NCI-H2171 treated with DMSO at 0.1 percent for 48 hours (cell line): ENCODE data around the gene ATP4A.
"Not testable (repeated sequence)": the region's sequence is repeated elsewhere in the genome, so short reads cannot be mapped to it uniquely, and the experiment has no call there.

ENCODE experiments used
- DNase-seq: peaks from one replicate; lab custom pipeline; 2025; lab: John Stamatoyannopoulos, UW

Gene ATP4A

GRCh38 chr19:35563207-35563829 lies at the start of gene ATP4A:
Gene ATP4A (minus strand): TSS chr19:35563658. CDS start chr19:35563629, 29 bp downstream.
- DNase-seq = no peak

DNA sequence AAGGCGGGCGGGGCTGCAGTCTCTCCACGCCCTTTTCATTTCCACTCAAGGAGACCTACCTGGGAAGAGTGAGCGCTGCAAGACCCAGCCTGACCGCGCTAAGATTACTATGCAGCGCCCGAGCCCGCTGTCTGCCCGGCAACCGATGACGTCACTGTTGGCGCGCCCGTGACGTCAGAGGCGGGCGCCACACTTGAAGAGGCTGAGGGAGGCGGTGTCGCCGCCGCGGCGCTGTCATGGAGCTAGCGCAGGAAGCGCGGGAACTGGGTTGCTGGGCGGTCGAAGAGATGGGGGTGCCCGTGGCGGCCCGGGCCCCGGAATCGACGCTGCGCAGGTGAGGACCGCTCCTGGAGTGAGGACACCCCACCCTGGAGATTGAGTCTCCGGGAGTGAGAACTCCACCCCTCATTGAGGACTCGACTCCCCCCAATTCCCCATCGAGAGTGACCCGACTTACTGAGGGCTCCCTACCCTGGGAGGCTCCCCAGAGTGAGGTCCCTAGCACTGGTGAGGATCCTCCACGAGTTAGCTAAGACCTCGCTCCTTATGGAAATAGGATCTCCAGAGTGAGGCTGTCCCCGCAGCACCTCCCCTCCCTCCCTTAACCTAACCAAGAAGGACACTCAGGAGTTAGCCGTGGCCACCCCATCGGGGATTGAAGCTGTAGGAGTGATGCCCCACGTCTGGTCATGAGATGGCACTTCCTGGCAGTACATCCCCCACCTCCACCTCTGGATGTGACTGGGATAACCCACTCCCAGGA lies 49.3 kb upstream of the ATP4A start, which contains the start of gene HAUS5:
TSS of gene HAUS5 (plus strand) at position 177 of the 763 bp plus-strand sequence. CDS start at position 237, 60 bp downstream.
- DNase-seq = peak; percentile 92

- DNase-seq = no peak
Measured at GRCh38 chr19:35612224-35612558, 48.7 kb upstream of the ATP4A start.

- no peak for DNase-seq
Measured at GRCh38 chr19:35609851-35610353, 46.4 kb upstream of the ATP4A start.

DNA sequence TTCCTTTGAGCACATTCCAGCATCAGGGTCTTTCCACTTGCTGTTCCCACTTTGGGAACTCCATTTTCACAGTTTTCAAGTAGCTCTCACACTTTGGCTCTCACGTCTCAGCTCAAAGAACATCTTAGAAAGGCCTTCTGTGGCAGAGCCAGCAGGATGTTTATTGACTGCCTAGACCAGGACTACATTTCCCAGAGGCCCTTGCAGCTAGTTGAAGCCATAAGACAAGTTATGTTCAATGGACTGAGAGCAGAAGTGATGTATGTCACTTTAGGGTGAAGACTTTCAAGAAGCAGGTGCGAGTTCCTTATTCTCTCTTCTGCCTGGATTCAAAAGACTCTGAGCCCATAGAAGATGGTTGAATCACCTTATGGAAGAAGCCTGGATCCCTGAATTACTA lies 44.8 kb upstream of the ATP4A start:
- no peak for DNase-seq

- no peak for DNase-seq
Measured at GRCh38 chr19:35607661-35608060, 44.2 kb upstream of the ATP4A start.

DNA sequence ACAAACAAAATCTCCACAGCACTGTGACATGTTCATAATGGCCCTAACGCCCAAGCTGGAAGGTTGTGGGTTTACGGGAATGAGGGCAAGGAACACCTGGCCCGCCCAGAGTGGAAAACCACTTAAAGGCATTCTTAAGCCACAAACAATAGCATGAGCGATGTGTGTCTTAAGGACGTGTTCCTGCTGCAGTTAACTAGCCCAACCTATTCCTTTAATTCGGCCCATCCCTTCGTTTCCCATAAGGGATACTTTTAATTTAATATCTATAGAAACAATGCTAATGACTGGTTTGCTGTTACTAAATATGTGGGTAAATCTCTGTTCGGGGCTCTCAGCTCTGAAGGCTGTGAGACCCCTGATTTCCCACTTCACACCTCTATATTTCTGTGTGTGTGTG lies 43.7 kb upstream of the ATP4A start:
- DNase-seq = not testable (repeated sequence)

GRCh38 chr19:35604436-35604835 lies 41.0 kb upstream of the ATP4A start:
- DNase-seq = not testable (repeated sequence)

GRCh38 chr19:35601971-35602370 lies 38.5 kb upstream of the ATP4A start:
- DNase-seq = no peak

DNA sequence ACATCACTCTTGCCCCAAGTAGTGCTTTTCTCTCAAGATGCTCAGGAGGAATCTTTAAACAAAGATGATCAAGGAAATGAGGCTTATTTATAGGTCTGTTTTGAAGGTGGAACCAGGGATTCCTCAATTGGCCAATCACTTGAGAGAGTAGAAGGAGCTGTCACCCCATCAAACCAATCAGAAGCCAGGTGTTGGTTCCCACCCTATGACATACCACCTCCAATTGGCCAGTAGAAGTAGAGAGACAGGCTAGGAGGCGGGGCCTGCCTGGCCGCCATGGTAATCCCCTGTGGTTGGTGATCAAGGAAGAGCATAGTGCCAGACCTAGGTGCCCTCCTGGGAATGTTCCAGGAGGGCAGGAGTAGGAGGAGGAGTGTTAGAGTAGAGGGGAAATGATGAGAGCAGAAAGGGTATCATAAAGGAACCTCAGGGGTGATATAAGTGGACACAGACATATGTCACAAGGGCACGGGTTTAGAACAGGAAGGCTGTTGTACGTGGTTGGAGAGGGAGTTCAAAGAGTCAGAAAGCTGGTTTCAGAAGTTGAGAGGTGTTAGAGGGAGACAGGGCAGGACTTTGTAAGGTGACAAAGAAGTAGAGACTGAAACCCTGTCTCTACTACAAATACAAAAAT lies 33.0 kb upstream of the ATP4A start:
- peak; percentile 18 for DNase-seq

DNA sequence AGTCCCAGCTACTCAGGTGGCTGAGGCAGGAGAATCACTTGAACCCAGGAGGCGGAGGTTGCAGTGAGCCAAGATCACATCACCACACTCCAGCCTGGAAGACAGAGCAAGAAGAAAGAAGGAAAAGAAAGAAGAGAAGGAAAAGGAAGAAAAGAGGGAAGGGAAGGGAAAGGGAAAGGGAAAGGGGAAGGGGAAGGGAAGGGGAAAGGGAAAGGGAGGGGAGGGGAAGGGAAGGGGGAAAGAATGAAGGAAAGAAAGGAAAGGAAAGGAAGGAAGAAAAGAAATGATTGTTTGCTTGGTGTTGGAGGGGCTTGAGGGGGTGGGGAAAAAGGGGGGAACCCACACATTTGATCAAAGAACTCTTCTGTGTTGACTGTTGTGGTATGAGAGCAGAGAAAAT lies 32.5 kb upstream of the ATP4A start:
- no peak for DNase-seq

DNA sequence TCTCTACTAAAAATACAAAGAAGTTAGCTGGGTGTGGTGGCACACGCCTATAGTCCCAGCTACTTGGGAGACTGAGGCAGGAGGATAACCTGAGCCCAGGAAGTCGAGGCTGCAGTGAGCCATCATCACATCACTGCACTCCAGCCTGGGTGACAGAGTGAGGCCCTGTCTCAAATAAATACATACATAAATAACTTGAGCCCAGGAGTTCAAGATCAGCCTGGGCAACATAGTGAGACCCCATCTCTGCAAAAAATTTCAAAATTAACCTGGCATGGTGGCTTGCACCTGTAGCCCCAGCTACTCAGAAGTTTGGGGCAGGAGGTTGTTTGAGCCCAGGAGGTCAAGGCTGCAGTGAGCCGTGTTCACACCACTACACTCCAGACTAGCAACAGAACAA lies 31.6 kb upstream of the ATP4A start:
- not testable (repeated sequence) for DNase-seq

GRCh38 chr19:35592226-35592625 lies 28.8 kb upstream of the ATP4A start:
- DNase-seq = no peak

GRCh38 chr19:35590875-35591274 lies 27.4 kb upstream of the ATP4A start:
- DNase-seq = no peak

DNA sequence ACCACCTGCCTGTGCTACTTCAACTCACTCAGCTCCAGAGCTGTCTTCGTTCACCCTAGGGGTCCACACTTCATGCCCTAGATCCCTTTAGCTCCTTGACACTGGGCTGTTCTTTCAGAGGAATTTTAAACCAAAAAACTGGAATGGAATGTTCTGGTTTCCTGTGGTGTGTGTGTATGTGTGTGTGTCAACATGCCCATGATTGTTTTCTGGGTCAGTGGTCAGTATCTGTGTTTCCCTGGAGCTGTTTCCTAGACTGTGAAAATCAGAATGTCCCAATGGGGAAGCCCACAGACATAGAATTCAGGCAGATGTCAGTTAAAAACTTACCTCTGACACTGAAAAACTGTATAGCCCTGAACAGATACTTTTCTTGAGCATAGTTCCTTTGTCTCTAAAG lies 23.9 kb upstream of the ATP4A start:
- DNase-seq = no peak

GRCh38 chr19:35585848-35586247 lies 22.4 kb upstream of the ATP4A start, which contains the start of gene PMIS2:
Gene PMIS2 (plus strand): TSS chr19:35586173. CDS start chr19:35586260, 87 bp downstream.
- no peak for DNase-seq

GRCh38 chr19:35582760-35583159 lies 19.3 kb upstream of the ATP4A start:
- no peak for DNase-seq

DNA sequence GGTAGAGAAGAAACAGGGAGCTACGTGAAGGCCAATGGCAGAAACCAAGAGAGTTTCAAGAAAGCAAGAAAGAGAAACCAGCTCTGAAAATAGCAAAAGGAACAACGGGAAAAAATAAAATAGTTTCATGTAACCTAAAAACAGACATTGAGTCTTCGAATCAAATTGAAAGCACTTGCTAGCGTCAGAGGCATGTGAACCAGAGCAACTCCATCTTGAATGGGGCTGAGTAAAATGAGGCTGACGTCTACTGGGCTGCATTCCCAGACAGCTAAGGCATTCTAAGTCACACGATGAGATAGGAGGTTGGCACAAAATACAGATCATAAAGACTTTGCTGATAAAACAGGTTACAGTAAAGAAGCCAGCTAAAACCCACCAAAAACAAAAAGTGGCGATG lies 15.2 kb upstream of the ATP4A start:
- no peak for DNase-seq

DNA sequence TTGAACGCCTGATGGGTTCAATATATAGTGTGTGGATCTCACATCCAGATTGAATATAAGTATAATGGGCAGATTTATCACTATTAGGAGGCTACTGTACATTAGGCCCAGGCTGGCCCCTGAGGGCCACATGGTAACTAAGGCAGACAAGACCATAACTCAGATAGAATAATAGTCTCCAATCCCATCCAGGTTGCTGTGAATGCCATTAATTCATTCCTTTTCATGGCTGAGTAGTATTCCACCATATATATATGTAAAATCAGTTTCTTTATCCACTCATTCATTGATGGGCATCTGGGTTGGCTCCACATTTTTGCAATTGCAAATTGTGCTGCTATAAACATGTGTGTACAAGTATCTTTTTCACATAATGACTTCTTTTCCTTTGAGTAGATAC lies 14.5 kb upstream of the ATP4A start:
- DNase-seq = no peak

DNA sequence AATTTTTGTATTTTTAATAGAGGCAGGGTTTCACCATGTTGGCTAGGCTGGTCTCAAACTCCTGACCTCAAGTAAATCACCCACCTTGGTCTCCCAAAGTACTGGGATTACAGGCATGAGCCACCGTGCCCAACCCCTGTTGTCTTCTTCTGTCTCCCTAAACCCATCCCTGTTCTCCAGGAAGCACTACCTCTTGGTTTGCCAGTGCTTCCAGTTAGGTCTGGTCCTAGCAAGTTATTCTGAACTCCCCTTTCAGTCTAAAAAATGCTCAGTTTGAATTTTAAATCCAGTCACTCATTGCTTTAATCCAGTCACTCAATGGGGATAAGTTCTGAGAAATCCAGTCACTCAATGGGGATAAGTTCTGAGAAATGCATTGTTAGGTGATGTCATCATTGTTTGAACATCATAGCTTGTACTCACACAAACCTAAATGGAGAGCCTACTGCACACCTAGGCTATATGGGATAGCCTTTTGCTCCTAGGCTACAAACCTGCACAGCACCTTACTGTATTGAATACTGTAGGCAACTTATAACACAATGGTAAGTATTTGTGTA lies 8.0 kb upstream of the ATP4A start:
- DNase-seq = no peak

DNA sequence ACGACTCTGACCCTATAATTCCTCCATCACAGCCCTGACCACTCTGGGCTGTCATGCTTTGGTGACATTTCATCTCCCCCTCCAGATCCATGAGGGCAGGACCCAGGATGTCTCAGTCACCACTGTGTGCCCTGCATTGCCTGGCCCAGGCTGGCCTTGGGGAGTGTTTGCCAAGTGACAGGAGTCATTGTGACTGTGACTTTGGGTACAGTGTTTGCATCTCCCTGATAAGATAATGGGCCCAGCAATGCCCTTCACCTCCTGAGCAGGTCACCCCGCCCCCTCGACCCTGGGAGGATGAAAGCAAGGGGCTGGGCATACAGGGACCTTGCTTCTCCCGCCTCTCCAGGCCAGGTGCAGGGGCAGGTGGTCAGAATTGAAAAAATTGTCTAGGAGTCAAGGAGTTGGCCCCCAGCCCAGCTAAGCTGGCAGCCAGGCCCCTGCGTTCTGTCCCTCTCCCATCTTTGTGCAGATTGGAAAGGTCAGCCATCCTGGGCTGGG lies 5.9 kb upstream of the ATP4A start:
- no peak for DNase-seq

DNA sequence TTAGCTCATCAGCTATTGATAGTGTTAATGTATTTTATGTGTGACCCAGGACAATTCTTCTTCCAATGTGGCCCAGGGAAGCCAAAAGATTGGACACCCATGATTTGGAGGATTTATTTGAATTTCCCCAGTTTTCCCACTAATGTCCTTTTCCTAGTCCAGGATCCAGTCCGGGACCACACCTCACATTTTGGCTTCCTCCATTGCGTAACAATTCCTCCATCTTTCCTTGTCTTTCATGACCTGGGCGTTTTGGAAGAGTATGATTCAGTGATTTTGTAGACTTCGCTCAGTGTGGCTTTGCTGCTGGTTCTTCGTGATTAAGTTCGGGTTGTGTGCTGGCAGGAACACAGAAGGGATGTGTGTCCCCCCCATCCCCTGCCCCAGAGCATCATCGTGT lies 3.3 kb upstream of the ATP4A start:
- DNase-seq = no peak
